Smooth muscle cell (in vitro differentiated cells): ENCODE results near the gene CRYL1. TPM values are rescaled to one million over a fixed set of nuclear protein-coding genes. Genes with fewer than 3 reads are reported as not detected.

Experiments used
- DNase-seq: peaks from one replicate; lab custom pipeline; 2025; ENCODE audit not compliant: unreplicated experiment; lab: John Stamatoyannopoulos, UW
- H2AFZ ChIP-seq: fragments of 200-600 bp; sonication (generic); 2 replicates; pipeline ENCODE4 v1.6.0; 2016; ENCODE audit warnings: antibody characterized with exemption, low read depth, mild to moderate bottlenecking
- H3F3A ChIP-seq: fragments of 200-600 bp; sonication (generic); 2 replicates; pipeline ENCODE4 v1.6.0; 2017; ENCODE audit warnings: antibody characterized with exemption, low read depth
- H3K27ac ChIP-seq: fragments of 200-600 bp; sonication (generic); 2 replicates; pipeline ENCODE4 v1.5.1; 2016; ENCODE audit warnings: low read depth, mild to moderate bottlenecking
- H3K27me3 ChIP-seq: fragments of 200-600 bp; sonication (generic); 2 replicates; pipeline ENCODE4 v1.6.1; 2016; ENCODE audit warnings: low read depth, mild to moderate bottlenecking
- H3K36me3 ChIP-seq: fragments of 200-600 bp; sonication (generic); 2 replicates; pipeline ENCODE4 v1.5.1; 2016; ENCODE audit warnings: low read depth
- H3K4me1 ChIP-seq: fragments of 200-600 bp; sonication (generic); 2 replicates; pipeline ENCODE4 v1.5.1; 2016; ENCODE audit warnings: low read depth
- H3K4me2 ChIP-seq: fragments of 200-600 bp; sonication (generic); 2 replicates; pipeline ENCODE4 v1.6.0; 2016; ENCODE audit warnings: mild to moderate bottlenecking
- H3K4me3 ChIP-seq: fragments of 200-600 bp; sonication (generic); 2 replicates; pipeline ENCODE4 v1.5.1; 2016; ENCODE audit warnings: mild to moderate bottlenecking
- H3K79me2 ChIP-seq: fragments of 200-600 bp; sonication (generic); 2 replicates; pipeline ENCODE4 v1.6.0; 2016; ENCODE audit warnings: low read depth, mild to moderate bottlenecking
- H3K9ac ChIP-seq: fragments of 200-600 bp; sonication (generic); 2 replicates; pipeline ENCODE4 v1.6.0; 2016; ENCODE audit warnings: low read depth
- H3K9me3 ChIP-seq: fragments of 200-600 bp; sonication (generic); replicated peaks from 2 replicates; pipeline ENCODE4 v1.5.1; 2016; ENCODE audit warnings: low read depth
- H4K20me1 ChIP-seq: fragments of 200-600 bp; sonication (generic); 2 replicates; pipeline ENCODE4 v1.6.0; 2016; ENCODE audit warnings: low read depth
- CTCF ChIP-seq: fragments of 200-600 bp; sonication (generic); IDR thresholded peaks from 2 replicates; pipeline ENCODE4 v1.5.1; 2017; ENCODE audit warnings: borderline replicate concordance, mild to moderate bottlenecking, antibody characterized with exemption; ENCODE audit not compliant: insufficient read depth, poor library complexity, severe bottlenecking
- WGBS: methylation state at CpG from one replicate; pipeline ENCODE4 v1.1.7; 2016; ENCODE audit warnings: low lambda C conversion rate; 5-methylcytosine and 5-hydroxymethylcytosine counted together
- polyA plus RNA-seq: library from polyadenylated mRNA; unstranded; fragments of >200 nt; fragmentation: Nextera tagmentation; extraction: Ambion mirVana; gene quantifications from 2 replicates; pipeline ENCODE4 v1.2.1, GENCODE V29; 2016
- total RNA-seq: library from RNA; depleted of rRNA; stranded (reverse); fragments of >200 nt; gene quantifications from 2 replicates; pipeline ENCODE4 v1.2.3, GENCODE V29; 2014

Gene CRYL1
- total and polyA plus RNA-seq, 2 experiments from 2014 or later = 6.5 to 12.4 TPM

GRCh38 chr13:20472531-20472930 is 53.1 kb downstream of the CRYL1 start:
- no peaks in the 10 kb centered on the region for H3K9me3 ChIP-seq
- 94% methylated on average over 8 of the region's 8 CpGs for WGBS

GRCh38 chr13:20470136-20470535 is 55.5 kb downstream of the CRYL1 start:
- Histone ChIP-seq H3K9ac (no peak overlapping the region), H3K4me2 (no peak overlapping the region), H3K4me1 (no peaks in the 10 kb centered on the region), H3K27me3 (no peaks in the 10 kb centered on the region), H3F3A (no peaks in the 10 kb centered on the region), H3K27ac (no peak overlapping the region), H3K4me3 (no peak overlapping the region), H4K20me1 (no peaks in the 10 kb centered on the region), H3K79me2 (no peaks in the 10 kb centered on the region), H3K9me3 (no peaks in the 10 kb centered on the region), H2AFZ (no peak overlapping the region), H3K36me3 (no peaks in the 10 kb centered on the region)
- no peak for TF ChIP-seq CTCF
- WGBS = 97% methylated on average over 8 of the region's 8 CpGs
- no peak for DNase-seq

More at GRCh38 chr13:20472531-20472930, 53.1 kb downstream of the CRYL1 start:
- Histone ChIP-seq H3K4me1 (no peaks in the 10 kb centered on the region), H3K79me2 (no peaks in the 10 kb centered on the region), H3K27ac (no peak overlapping the region), H2AFZ (no peak overlapping the region), H3K4me3 (no peak overlapping the region), H4K20me1 (no peaks in the 10 kb centered on the region), H3K9ac (no peak overlapping the region), H3K27me3 (no peaks in the 10 kb centered on the region), H3K4me2 (no peak overlapping the region), H3K36me3 (no peaks in the 10 kb centered on the region), H3F3A (no peaks in the 10 kb centered on the region)
- no peak for DNase-seq
- no peak for TF ChIP-seq CTCF

- H3K4me2 ChIP-seq = no peak overlapping the region
- no peaks in the 10 kb centered on the region for H3K27me3 ChIP-seq
- no peak overlapping the region for H3K9ac ChIP-seq
- no peak overlapping the region for H3K4me3 ChIP-seq
- 96% methylated on average over 2 of the region's 2 CpGs for WGBS
- H3K9me3 ChIP-seq = no peaks in the 10 kb centered on the region
- no peaks in the 10 kb centered on the region for H3K36me3 ChIP-seq
- TF ChIP-seq CTCF = no peak
- no peaks in the 10 kb centered on the region for H3K79me2 ChIP-seq
- no peak overlapping the region for H3K27ac ChIP-seq
- H4K20me1 ChIP-seq = no peaks in the 10 kb centered on the region
- no peak for DNase-seq
- no peak overlapping the region for H2AFZ ChIP-seq
- no peaks in the 10 kb centered on the region for H3F3A ChIP-seq
- H3K4me1 ChIP-seq = no peaks in the 10 kb centered on the region
Observed at GRCh38 chr13:20466371-20466770, 59.3 kb downstream of the CRYL1 start.

GRCh38 chr13:20465218-20465879 is 60.3 kb downstream of the CRYL1 start:
- no peak for DNase-seq
- H3K27me3 ChIP-seq = no peaks in the 10 kb centered on the region
- WGBS = 72% methylated on average over 6 of the region's 6 CpGs
- H3K9me3 ChIP-seq = no peaks in the 10 kb centered on the region
- H2AFZ ChIP-seq = no peak overlapping the region
- no peak overlapping the region for H3K27ac ChIP-seq
- no peaks in the 10 kb centered on the region for H3K36me3 ChIP-seq
- no peak overlapping the region for H3K9ac ChIP-seq
- no peaks in the 10 kb centered on the region for H3F3A ChIP-seq
- H3K4me1 ChIP-seq = peaks cover 4% of the 10 kb centered on the region
- H3K4me2 ChIP-seq = no peak overlapping the region
- no peaks in the 10 kb centered on the region for H3K79me2 ChIP-seq
- no peak for TF ChIP-seq CTCF
- no peaks in the 10 kb centered on the region for H4K20me1 ChIP-seq
- no peak overlapping the region for H3K4me3 ChIP-seq
